OCI-LY1 (cell line): Measurements from ENCODE around the gene CCDC181.

Experiments
- H2AFZ ChIP-seq: fragments of 200-600 bp; sonication (generic), shearing (Covaris generic); 2 replicates; pipeline ENCODE4 v1.6.0; 2014; ENCODE audit warnings: antibody characterized with exemption, mild to moderate bottlenecking, low read length
- H3F3A ChIP-seq: fragments of 200-600 bp; sonication (generic), shearing (Covaris generic); 2 replicates; pipeline ENCODE4 v1.6.0; 2014; ENCODE audit warnings: mild to moderate bottlenecking, antibody characterized with exemption, low read length, moderate library complexity; ENCODE audit not compliant: insufficient read depth
- H3K27ac ChIP-seq: fragments of 200-600 bp; sonication (generic); 2 replicates; pipeline ENCODE4 v1.5.1; 2014; ENCODE audit warnings: low read length, mixed run types, mild to moderate bottlenecking, low read depth; ENCODE audit not compliant: poor library complexity, severe bottlenecking
- H3K27me3 ChIP-seq: fragments of 200-600 bp; sonication (generic); 2 replicates; pipeline ENCODE4 v1.6.0; 2014; ENCODE audit warnings: antibody characterized with exemption, mild to moderate bottlenecking, low read length, moderate library complexity; ENCODE audit not compliant: insufficient read depth
- H3K36me3 ChIP-seq: fragments of 200-600 bp; sonication (generic); 2 replicates; pipeline ENCODE4 v1.6.1; 2014; ENCODE audit warnings: mild to moderate bottlenecking, antibody characterized with exemption, low read length, moderate library complexity, mixed read lengths; ENCODE audit not compliant: insufficient read depth
- H3K4me1 ChIP-seq: fragments of 200-600 bp; sonication (generic); 2 replicates; pipeline ENCODE4 v1.5.1; 2014; ENCODE audit warnings: mild to moderate bottlenecking, low read length, moderate library complexity; ENCODE audit not compliant: insufficient read depth, severe bottlenecking
- H3K4me2 ChIP-seq: fragments of 200-600 bp; sonication (generic), shearing (Covaris generic); 2 replicates; pipeline ENCODE4 v1.6.1; 2014; ENCODE audit warnings: low read length
- H3K4me3 ChIP-seq: fragments of 200-600 bp; sonication (generic); 2 replicates; pipeline ENCODE4 v1.5.1; 2014; ENCODE audit warnings: low read length, low read depth, mild to moderate bottlenecking, mixed read lengths; ENCODE audit not compliant: poor library complexity, severe bottlenecking
- H3K79me2 ChIP-seq: fragments of 200-600 bp; shearing (Covaris generic); 2 replicates; pipeline ENCODE4 v1.6.1; 2016; ENCODE audit warnings: mixed run types, low read length, mixed read lengths; ENCODE audit not compliant: insufficient read depth
- H3K9ac ChIP-seq: fragments of 200-600 bp; sonication (generic), shearing (Covaris generic); 2 replicates; pipeline ENCODE4 v1.6.1; 2014; ENCODE audit warnings: mild to moderate bottlenecking, low read length, mixed read lengths
- H3K9me2 ChIP-seq: fragments of 200-600 bp; sonication (generic), shearing (Covaris generic); 2 replicates; pipeline ENCODE4 v1.6.1; 2014; ENCODE audit warnings: low read depth, mild to moderate bottlenecking, low read length, mixed read lengths
- H3K9me3 ChIP-seq: fragments of 200-600 bp; shearing (Covaris generic); 2 replicates; pipeline ENCODE4 v1.6.1; 2014; ENCODE audit warnings: low read length, mixed read lengths
- H4K20me1 ChIP-seq: fragments of 200-600 bp; sonication (generic), shearing (Covaris generic); 2 replicates; pipeline ENCODE4 v1.6.0; 2016; ENCODE audit warnings: mild to moderate bottlenecking, low read length; ENCODE audit not compliant: insufficient read depth
- EZH2 ChIP-seq: fragments of 200-600 bp; sonication (generic), shearing (Covaris generic); IDR thresholded peaks from 2 replicates; pipeline ENCODE4 v1.8.0; 2017; ENCODE audit warnings: borderline replicate concordance, mixed run types, mild to moderate bottlenecking, antibody characterized with exemption, low read length, moderate library complexity, mixed read lengths
- TF ChIP-seq, protein P1 (sequence below): fragments of 200-600 bp; sonication (generic), shearing (Covaris generic); IDR thresholded peaks from 2 replicates; pipeline ENCODE4 v1.5.1; 2017; ENCODE audit warnings: mild to moderate bottlenecking, antibody characterized with exemption, low read length, moderate library complexity, mixed read lengths

CCDC181 gene

GRCh38 chr1:169461390-169462000 lies 34.2 kb upstream of the CCDC181 start:
- H3K79me2 ChIP-seq = no peaks in the 10 kb centered on the region

DNA sequence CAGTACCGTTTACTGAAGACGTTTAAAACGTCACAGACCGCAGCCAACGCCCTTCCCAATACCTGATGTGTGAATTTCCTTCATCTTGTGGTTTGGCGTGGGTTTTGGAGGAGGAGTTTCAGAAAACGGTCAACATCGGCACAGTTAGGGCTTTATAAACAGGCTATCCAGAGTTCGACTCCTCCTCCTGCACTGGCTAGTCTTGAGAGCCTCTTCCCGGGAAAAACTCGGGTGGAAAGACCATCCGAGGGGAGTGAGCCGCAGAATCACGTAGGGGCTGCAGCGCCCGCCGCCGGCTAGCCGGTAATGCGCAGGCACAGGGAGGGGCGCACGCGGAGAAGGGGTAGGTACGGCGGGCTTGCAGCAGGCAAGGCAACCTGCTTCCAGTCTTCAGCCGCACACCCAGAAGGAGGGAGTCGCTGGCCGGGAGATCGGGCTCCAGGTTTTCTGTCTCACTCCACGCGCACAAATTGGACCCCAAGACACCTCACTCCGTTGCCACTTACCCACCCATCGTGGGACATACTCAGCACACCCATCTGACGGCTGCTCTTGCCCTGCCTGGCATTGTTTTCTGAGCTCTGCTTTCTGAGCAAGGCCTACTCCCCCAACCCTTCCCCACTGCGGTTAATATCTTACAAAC lies 33.0 kb upstream of the CCDC181 start:
- Histone ChIP-seq H2AFZ (no peak overlapping the region), H3K4me3 (no peak overlapping the region)

More at GRCh38 chr1:169461390-169462000, 34.2 kb upstream of the CCDC181 start:
- no peaks in the 10 kb centered on the region for H4K20me1 ChIP-seq
- no peaks in the 10 kb centered on the region for H3K27me3 ChIP-seq
- no peak overlapping the region for H2AFZ ChIP-seq
- no peak overlapping the region for H3K27ac ChIP-seq
- no peak overlapping the region for H3K9ac ChIP-seq
- no peak overlapping the region for H3K4me3 ChIP-seq
- TF ChIP-seq EZH2 = no peak
- TF ChIP-seq, protein P1, sequence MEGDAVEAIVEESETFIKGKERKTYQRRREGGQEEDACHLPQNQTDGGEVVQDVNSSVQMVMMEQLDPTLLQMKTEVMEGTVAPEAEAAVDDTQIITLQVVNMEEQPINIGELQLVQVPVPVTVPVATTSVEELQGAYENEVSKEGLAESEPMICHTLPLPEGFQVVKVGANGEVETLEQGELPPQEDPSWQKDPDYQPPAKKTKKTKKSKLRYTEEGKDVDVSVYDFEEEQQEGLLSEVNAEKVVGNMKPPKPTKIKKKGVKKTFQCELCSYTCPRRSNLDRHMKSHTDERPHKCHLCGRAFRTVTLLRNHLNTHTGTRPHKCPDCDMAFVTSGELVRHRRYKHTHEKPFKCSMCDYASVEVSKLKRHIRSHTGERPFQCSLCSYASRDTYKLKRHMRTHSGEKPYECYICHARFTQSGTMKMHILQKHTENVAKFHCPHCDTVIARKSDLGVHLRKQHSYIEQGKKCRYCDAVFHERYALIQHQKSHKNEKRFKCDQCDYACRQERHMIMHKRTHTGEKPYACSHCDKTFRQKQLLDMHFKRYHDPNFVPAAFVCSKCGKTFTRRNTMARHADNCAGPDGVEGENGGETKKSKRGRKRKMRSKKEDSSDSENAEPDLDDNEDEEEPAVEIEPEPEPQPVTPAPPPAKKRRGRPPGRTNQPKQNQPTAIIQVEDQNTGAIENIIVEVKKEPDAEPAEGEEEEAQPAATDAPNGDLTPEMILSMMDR = no peak
- H3F3A ChIP-seq = no peaks in the 10 kb centered on the region
- no peaks in the 10 kb centered on the region; the same call in 1 of the 2 replicates for H3K36me3 ChIP-seq
- no peak overlapping the region for H3K4me2 ChIP-seq
- H3K9me2 ChIP-seq = no peaks in the 10 kb centered on the region
- H3K9me3 ChIP-seq = peaks cover 10% of the 10 kb centered on the region
- H3K4me1 ChIP-seq = no peaks in the 10 kb centered on the region

GRCh38 chr1:169457443-169457842 lies 30.2 kb upstream of the CCDC181 start:
- TF ChIP-seq, protein P1 = no peak
- Histone ChIP-seq H3K27ac (no peak overlapping the region), H2AFZ (no peak overlapping the region), H3K79me2 (no peaks in the 10 kb centered on the region), H3K4me1 (no peaks in the 10 kb centered on the region), H3K9me2 (no peaks in the 10 kb centered on the region), H3K4me3 (no peak overlapping the region), H3K27me3 (no peaks in the 10 kb centered on the region), H4K20me1 (no peaks in the 10 kb centered on the region), H3K4me2 (no peak overlapping the region), H3K36me3 (no peaks in the 10 kb centered on the region), H3K9ac (no peak overlapping the region), H3F3A (no peaks in the 10 kb centered on the region), H3K9me3 (peaks cover 10% of the 10 kb centered on the region)

More for the DNA sequence above, 33.0 kb upstream of the CCDC181 start:
- TF ChIP-seq EZH2 = no peak
- TF ChIP-seq, protein P1 = no peak
- Histone ChIP-seq H3K27me3 (no peaks in the 10 kb centered on the region), H3K36me3 (no peaks in the 10 kb centered on the region), H3K27ac (no peak overlapping the region), H4K20me1 (no peaks in the 10 kb centered on the region), H3K9ac (no peak overlapping the region), H3K9me2 (no peaks in the 10 kb centered on the region), H3K9me3 (peaks cover 10% of the 10 kb centered on the region), H3K4me2 (no peak overlapping the region), H3F3A (no peaks in the 10 kb centered on the region), H3K4me1 (no peaks in the 10 kb centered on the region), H3K79me2 (no peaks in the 10 kb centered on the region)
